Measurements from ENCODE around the gene EPN2.
A peak's percentile ranks its signal among the peaks of the same experiment; 100 is the strongest.

The EPN2 gene

DNA sequence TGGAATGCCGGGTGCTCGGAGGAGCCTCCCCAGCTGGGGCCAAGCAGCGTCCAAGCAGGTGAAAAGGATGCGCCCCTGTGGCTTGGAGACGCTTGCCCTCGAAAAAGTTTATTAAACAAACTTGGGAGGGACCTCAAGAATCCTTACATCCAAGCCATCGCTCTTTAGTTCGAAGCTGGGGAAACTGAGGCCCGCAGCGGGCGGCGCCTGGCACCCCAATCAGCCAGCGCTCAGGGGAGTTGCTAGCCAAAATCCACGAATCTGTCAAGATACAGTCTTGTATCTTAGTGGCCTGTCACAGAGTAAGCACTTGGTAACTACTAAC lies 125.9 kb downstream of the EPN2 start:
- in situ Hi-C loops (cut with HindIII; ENCODE audit: low sequenced_read_pairs), result loop anchor here (5.0 to 10.0 kb wide), 4 partner anchors 69 to 399 kb away; no protein-coding TSS in a partner anchor
- H3K4me3 ChIP-seq (ENCODE audit: low read depth, low read length), result peak overlapping the region; percentile 69
- DNase-seq (ENCODE audit: low read depth), result no peak
- TF ChIP-seq, protein P1, sequence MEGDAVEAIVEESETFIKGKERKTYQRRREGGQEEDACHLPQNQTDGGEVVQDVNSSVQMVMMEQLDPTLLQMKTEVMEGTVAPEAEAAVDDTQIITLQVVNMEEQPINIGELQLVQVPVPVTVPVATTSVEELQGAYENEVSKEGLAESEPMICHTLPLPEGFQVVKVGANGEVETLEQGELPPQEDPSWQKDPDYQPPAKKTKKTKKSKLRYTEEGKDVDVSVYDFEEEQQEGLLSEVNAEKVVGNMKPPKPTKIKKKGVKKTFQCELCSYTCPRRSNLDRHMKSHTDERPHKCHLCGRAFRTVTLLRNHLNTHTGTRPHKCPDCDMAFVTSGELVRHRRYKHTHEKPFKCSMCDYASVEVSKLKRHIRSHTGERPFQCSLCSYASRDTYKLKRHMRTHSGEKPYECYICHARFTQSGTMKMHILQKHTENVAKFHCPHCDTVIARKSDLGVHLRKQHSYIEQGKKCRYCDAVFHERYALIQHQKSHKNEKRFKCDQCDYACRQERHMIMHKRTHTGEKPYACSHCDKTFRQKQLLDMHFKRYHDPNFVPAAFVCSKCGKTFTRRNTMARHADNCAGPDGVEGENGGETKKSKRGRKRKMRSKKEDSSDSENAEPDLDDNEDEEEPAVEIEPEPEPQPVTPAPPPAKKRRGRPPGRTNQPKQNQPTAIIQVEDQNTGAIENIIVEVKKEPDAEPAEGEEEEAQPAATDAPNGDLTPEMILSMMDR (IDR thresholded peaks at IDR 0.05; ENCODE audit: low read depth, low read length, missing control alignments), result peak; percentile 3

GRCh38 chr17:19363460-19364035 lies 126.4 kb downstream of the EPN2 start:
- no peak for DNase-seq (ENCODE audit: low read depth)
- H3K4me3 ChIP-seq (ENCODE audit: low read depth, low read length), result no peak overlapping the region
- in situ Hi-C loops (cut with HindIII; ENCODE audit: low sequenced_read_pairs), result loop anchor here (5.0 to 10.0 kb wide), 4 partner anchors 69 to 399 kb away; no protein-coding TSS in a partner anchor
- TF ChIP-seq, protein P1 (IDR thresholded peaks at IDR 0.05; ENCODE audit: low read depth, low read length, missing control alignments), result no peak

DNA sequence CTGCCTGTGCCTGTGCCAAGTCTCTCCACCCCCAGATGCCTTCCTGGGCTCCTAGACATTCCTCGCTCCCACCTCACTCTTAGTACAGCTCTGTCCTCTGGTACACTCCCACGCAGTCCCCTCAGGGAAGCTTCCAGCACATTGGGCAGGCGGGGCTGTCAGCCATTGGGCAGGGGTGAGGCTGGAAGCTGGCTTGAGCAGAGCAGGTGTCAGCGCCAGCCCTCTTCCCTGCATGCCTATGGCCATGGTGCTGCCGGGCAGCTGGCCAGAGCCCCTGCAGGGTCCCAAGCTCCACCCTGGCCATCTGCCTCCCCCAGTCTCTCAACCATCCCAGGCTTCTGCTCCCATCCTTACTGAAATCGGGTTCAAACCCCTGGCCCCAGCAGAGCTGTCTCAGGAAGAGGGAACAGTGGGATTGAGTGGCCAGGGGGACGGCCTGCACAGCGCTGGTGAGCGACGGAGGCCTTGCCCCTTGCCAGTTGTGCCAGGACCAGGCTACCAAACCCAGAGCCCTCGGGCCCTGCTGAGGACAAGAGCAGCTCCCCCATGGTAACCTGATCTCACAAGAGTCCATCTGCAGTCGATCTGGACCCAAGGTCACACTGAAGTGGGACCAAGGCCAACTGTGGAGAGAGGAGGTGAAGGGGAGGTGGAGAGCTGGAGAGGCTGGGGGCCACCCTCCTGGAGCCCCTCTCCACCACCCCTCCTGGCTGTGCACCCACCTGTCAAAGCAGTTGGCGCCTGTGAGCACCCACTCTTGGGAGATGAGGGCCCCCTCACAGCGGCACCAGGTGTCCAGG lies 127.7 kb downstream of the EPN2 start:
- in situ Hi-C loops (cut with HindIII; ENCODE audit: low sequenced_read_pairs), result loop anchor here (5.0 to 10.0 kb wide), 4 partner anchors 67 to 397 kb away; no protein-coding TSS in a partner anchor
- H3K4me3 ChIP-seq (ENCODE audit: low read depth, low read length), result no peak overlapping the region
- no peak for DNase-seq (ENCODE audit: low read depth)
- TF ChIP-seq, protein P1 (IDR thresholded peaks at IDR 0.05; ENCODE audit: low read depth, low read length, missing control alignments), result no peak

DNA sequence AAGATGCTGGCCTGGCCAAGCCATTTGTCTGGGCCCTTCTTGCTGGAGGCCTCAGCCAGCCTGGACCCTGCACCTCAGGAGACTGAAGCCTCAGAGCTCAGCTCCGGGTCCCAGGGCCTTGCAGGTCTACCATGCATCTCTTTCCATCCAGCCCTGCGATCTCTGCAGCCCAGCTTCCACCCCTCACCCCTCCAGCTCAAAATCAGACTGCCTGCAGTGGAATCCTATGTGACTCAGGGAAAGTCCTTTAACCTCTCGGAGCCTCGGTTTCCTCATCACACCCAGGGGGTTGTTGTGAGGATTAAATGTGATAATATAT lies 128.3 kb downstream of the EPN2 start:
- in situ Hi-C loops (cut with HindIII; ENCODE audit: low sequenced_read_pairs), result loop anchor here (10.0 kb wide), 1 partner anchor 159 kb away; no protein-coding TSS in a partner anchor
- no peak for DNase-seq (ENCODE audit: low read depth)
- TF ChIP-seq, protein P1 (IDR thresholded peaks at IDR 0.05; ENCODE audit: low read depth, low read length, missing control alignments), result no peak
- no peak overlapping the region for H3K4me3 ChIP-seq (ENCODE audit: low read depth, low read length)

- in situ Hi-C loops (cut with HindIII; ENCODE audit: low sequenced_read_pairs), result loop anchor here (10.0 kb wide), 1 partner anchor 159 kb away; no protein-coding TSS in a partner anchor
- H3K4me3 ChIP-seq (ENCODE audit: low read depth, low read length), result no peak overlapping the region
- TF ChIP-seq, protein P1 (IDR thresholded peaks at IDR 0.05; ENCODE audit: low read depth, low read length, missing control alignments), result no peak
- no peak for DNase-seq (ENCODE audit: low read depth)
Observed at GRCh38 chr17:19365833-19366636, 128.9 kb downstream of the EPN2 start.

GRCh38 chr17:19366637-19366972 lies 129.4 kb downstream of the EPN2 start:
- TF ChIP-seq, protein P1 (IDR thresholded peaks at IDR 0.05; ENCODE audit: low read depth, low read length, missing control alignments), result no peak
- DNase-seq (ENCODE audit: low read depth), result no peak
- H3K4me3 ChIP-seq (ENCODE audit: low read depth, low read length), result no peak overlapping the region
- in situ Hi-C loops (cut with HindIII; ENCODE audit: low sequenced_read_pairs), result loop anchor here (10.0 kb wide), 1 partner anchor 158 kb away; no protein-coding TSS in a partner anchor
